Lung (tissue), 12 donors: ENCODE measurements around the gene NDUFB10. TPM values are rescaled to one million over a fixed set of nuclear protein-coding genes. Genes with fewer than 3 reads are reported as not detected.

Source experiments
- ATAC-seq: fragments of 200-7000 bp; cut with Tn5 transposase; one replicate; pipeline ENCODE4 v1.9.1; 2020; ENCODE audit warnings: moderate number of reproducible peaks; ENCODE audit not compliant: insufficient read depth, low FRiP score
- DNase-seq, 3 donors: peaks; one replicate each; pipeline ENCODE4 v3.0.0-alpha.2; 2013 to 2017
- H3K27ac ChIP-seq, 2 donors: one replicate each; pipeline ENCODE4 v1.5.1; 2013; ENCODE audit warnings: mild to moderate bottlenecking in 2 of 2, moderate library complexity in 2 of 2, control low read depth in 1 of 2, inconsistent platforms in 1 of 2, low read depth in 1 of 2, low read length in 1 of 2
- H3K27me3 ChIP-seq, 3 donors: one replicate each; pipeline ENCODE4 v1.5.1; 2013; ENCODE audit warnings: low read length in 2 of 3; ENCODE audit not compliant: control insufficient read depth in 3 of 3, insufficient read depth in 3 of 3
- H3K36me3 ChIP-seq, 4 donors: one replicate each; pipeline ENCODE4 v1.5.1; 2013; ENCODE audit warnings: low read length in 4 of 4, mild to moderate bottlenecking in 1 of 4, moderate library complexity in 1 of 4; ENCODE audit not compliant: control insufficient read depth in 4 of 4, insufficient read depth in 4 of 4
- H3K4me1 ChIP-seq, 5 donors: one replicate each; pipeline ENCODE4 v1.5.1; 2013; ENCODE audit warnings: low read length in 5 of 5, mild to moderate bottlenecking in 2 of 5, moderate library complexity in 1 of 5; ENCODE audit not compliant: control insufficient read depth in 5 of 5, insufficient read depth in 5 of 5
- H3K4me3 ChIP-seq: one replicate; pipeline ENCODE4 v1.5.1; 2013; ENCODE audit warnings: mild to moderate bottlenecking, control low read depth, moderate library complexity
- H3K9ac ChIP-seq, 2 donors: one replicate each; pipeline ENCODE4 v1.5.1; 2013; ENCODE audit warnings: low read length in 2 of 2, control low read depth in 1 of 2; ENCODE audit not compliant: insufficient read depth in 1 of 2
- H3K9me3 ChIP-seq, 4 donors: one replicate each; pipeline ENCODE4 v1.5.1; 2013; ENCODE audit warnings: low read length in 3 of 4, mild to moderate bottlenecking in 1 of 4, moderate library complexity in 1 of 4; ENCODE audit not compliant: control insufficient read depth in 4 of 4, insufficient read depth in 3 of 4
- WGBS, 2 donors: extraction: QIAGEN DNeasy Blood & Tissue Kit; methylation state at CpG; one replicate each; pipeline ENCODE4 v1.1.7; 2013; 5-methylcytosine and 5-hydroxymethylcytosine counted together
- polyA plus RNA-seq, 2 donors: library from polyadenylated mRNA; stranded (reverse); fragments of 200-250 nt; gene quantifications; one replicate each; pipeline ENCODE4 v1.2.1, GENCODE V29; 2013
- total RNA-seq, 2 donors: library from RNA; depleted of rRNA in 1 of 2; stranded (reverse); fragments of >200 nt in 1 of 2; gene quantifications; one replicate each; pipeline ENCODE4 v1.2.1, GENCODE V29; 2014 to 2021
- TF ChIP-seq, protein P1 (sequence below): IDR thresholded peaks from 2 replicates; pipeline ENCODE4 v1.5.1; 2012; ENCODE audit warnings: mild to moderate bottlenecking; ENCODE audit errors: control extremely low read depth, extremely low read depth
- donor health status: control.
- donor health status: control.
- donor health status: Bipolar disorder and iron deficiency.
- donor health status: healthy.
- donor health status: DM: yes; HTN: yes; CAD: no.

Gene NDUFB10
- total and polyA plus RNA-seq, 4 donors: 107 to 187 (median 131) TPM

DNA sequence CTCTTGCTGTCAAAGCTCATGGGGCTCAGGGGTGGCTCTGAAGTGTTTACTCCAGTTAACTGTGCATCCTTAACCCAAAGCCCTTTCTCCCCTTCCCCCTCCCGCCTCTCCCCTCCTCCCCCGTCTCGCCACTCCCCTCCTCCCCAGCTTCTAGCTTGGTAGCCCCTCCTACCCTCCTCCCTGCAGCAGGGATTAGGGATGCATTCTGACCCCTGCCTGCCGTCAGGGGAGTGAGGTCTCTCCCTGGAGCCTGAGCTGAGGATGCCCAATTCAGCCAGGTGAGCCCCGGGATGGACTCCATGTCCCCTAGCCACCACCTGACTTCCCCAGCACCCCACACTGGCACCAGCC is 42.7 kb upstream of the NDUFB10 start:
- DNase-seq (no peak), ATAC-seq (no peak)
- WGBS, 2 donors: 13 to 14% methylated on average over 3 to 5 of the region's 5 CpGs
- peaks cover 7 to 47% (median 38%) of the 10 kb centered on the region in 3 donors for H3K27me3 ChIP-seq
- H3K27ac ChIP-seq: no peak overlapping the region
- peaks cover 0 to 12% (median 0%) of the 10 kb centered on the region in 5 donors for H3K4me1 ChIP-seq
- H3K9me3 ChIP-seq: peaks cover 0 to 4% (median 0%) of the 10 kb centered on the region in 4 donors
- no peak overlapping the region for H3K9ac ChIP-seq
- H3K4me3 ChIP-seq: no peak overlapping the region
- no peaks in the 10 kb centered on the region for H3K36me3 ChIP-seq
- TF ChIP-seq, protein P1, sequence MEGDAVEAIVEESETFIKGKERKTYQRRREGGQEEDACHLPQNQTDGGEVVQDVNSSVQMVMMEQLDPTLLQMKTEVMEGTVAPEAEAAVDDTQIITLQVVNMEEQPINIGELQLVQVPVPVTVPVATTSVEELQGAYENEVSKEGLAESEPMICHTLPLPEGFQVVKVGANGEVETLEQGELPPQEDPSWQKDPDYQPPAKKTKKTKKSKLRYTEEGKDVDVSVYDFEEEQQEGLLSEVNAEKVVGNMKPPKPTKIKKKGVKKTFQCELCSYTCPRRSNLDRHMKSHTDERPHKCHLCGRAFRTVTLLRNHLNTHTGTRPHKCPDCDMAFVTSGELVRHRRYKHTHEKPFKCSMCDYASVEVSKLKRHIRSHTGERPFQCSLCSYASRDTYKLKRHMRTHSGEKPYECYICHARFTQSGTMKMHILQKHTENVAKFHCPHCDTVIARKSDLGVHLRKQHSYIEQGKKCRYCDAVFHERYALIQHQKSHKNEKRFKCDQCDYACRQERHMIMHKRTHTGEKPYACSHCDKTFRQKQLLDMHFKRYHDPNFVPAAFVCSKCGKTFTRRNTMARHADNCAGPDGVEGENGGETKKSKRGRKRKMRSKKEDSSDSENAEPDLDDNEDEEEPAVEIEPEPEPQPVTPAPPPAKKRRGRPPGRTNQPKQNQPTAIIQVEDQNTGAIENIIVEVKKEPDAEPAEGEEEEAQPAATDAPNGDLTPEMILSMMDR: no peak

DNA sequence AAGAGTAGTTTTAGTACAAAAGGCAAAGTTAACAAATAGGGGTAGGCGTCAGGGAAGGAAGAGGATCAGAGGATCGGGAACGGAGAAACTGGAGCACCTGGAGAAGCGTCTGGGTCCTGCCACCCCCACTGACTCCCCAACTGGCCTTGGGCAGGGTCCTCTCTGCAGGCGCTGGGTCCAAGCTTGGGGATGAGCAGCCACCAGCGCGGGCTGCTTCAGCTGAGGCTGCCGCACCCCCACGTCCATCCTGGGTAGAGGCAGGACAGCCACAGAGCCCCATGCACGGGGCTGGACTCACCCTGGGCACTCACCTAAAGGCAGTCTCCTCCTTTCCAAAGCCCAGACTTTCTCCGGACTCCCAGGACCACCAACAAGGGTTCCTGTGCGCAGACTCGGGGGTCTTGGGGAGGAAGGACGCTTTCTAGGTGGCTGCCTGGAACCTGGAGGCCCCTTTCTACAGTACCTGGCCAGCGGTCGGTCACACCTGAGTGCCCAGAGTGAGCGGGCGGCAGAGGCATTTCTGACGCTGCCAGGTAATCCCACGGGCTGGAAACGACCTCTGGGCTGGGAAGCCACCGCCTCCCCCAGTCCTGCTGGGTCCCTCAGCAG is 42.2 kb upstream of the NDUFB10 start:
- H3K27me3 ChIP-seq: peaks cover 7 to 50% (median 41%) of the 10 kb centered on the region in 3 donors
- DNase-seq (no peak), ATAC-seq (no peak)
- H3K9ac ChIP-seq: no peak overlapping the region
- peaks cover 0 to 12% (median 0%) of the 10 kb centered on the region in 5 donors for H3K4me1 ChIP-seq
- 6 to 8% methylated on average over 22 of the region's 22 CpGs for WGBS, 2 donors
- H3K27ac ChIP-seq: no peak overlapping the region
- H3K36me3 ChIP-seq: no peaks in the 10 kb centered on the region
- H3K4me3 ChIP-seq: no peak overlapping the region
- H3K9me3 ChIP-seq: peaks cover 0 to 4% (median 0%) of the 10 kb centered on the region in 4 donors
- TF ChIP-seq, protein P1: no peak

DNA sequence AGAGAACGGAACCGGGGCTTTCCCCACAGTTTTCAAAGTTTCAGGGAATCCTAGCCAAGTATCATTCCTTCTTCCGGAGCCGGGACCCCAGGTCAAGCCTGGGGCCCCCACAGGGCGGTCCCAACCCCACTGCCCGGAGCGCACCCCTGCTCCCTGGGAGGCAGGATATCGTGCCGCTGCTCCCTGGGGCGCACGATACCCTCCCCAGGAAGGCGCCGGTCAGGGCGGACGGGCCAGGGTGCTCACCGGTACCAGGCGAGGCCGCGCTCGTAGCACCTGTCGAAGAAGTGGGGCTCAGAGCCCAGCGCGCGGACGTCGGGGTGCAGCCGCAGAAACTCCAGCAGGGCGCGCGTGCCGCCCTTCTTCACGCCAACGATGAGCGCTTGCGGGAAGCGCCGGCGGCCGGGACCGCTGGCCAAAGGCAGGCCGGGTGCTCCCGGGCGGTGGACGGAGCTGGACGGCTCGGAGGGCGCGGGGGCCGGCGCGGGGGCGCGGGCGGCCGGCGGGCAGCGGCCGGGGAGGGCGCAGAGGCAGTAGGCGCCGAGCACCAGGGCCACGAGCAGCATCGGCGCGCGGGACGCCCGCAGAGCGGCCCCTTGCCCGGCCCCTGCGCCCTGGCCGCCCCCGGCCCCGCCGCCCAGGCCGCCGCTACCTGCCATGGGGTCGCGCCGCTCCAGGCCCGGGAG is 41.5 kb upstream of the NDUFB10 start:
- Histone ChIP-seq H3K27me3 (peaks cover 7 to 56% (median 48%) of the 10 kb centered on the region in 3 donors), H3K4me1 (peaks cover 0 to 12% (median 0%) of the 10 kb centered on the region in 5 donors), H3K36me3 (no peaks in the 10 kb centered on the region), H3K4me3 (no peak overlapping the region), H3K9ac (no peak overlapping the region), H3K9me3 (peaks cover 0 to 4% (median 0%) of the 10 kb centered on the region in 4 donors), H3K27ac (no peak overlapping the region)
- DNase-seq: no peak
- WGBS, 2 donors: 2 to 3% methylated on average over 63 to 81 of the region's 81 CpGs
- ATAC-seq: no peak
- TF ChIP-seq, protein P1: no peak
